Endodermal cell (in vitro differentiated cells): ENCODE measurements around the gene PLK4. TPM values are rescaled to one million over a fixed set of nuclear protein-coding genes. Genes with fewer than 3 reads are reported as not detected.
A peak's percentile ranks its signal among the peaks of the same experiment; 100 is the strongest.

ENCODE experiments used
- DNase-seq: peaks from one replicate; pipeline ENCODE4 v3.0.0-alpha.2; 2017
- H3K27ac ChIP-seq: 2 replicates; pipeline ENCODE4 v1.5.1; 2013; ENCODE audit warnings: mild to moderate bottlenecking, low read depth, low read length, moderate library complexity
- H3K27me3 ChIP-seq: 2 replicates; pipeline ENCODE4 v1.6.1; 2013; ENCODE audit warnings: mild to moderate bottlenecking, low read length, moderate library complexity; ENCODE audit not compliant: insufficient read depth, control insufficient read depth, poor library complexity, severe bottlenecking
- H3K36me3 ChIP-seq: 2 replicates; pipeline ENCODE4 v1.7.0; 2013; ENCODE audit warnings: mild to moderate bottlenecking, low read length, moderate library complexity; ENCODE audit not compliant: control insufficient read depth, insufficient read depth
- H3K4me1 ChIP-seq: one replicate; pipeline ENCODE4 v1.7.0; 2013; ENCODE audit warnings: low read length; ENCODE audit not compliant: control insufficient read depth, insufficient read depth
- H3K4me3 ChIP-seq: 2 replicates; pipeline ENCODE4 v1.5.1; 2013; ENCODE audit warnings: mild to moderate bottlenecking, low read length, moderate library complexity
- H3K9ac ChIP-seq: 2 replicates; pipeline ENCODE4 v1.6.1; 2013; ENCODE audit warnings: mild to moderate bottlenecking, low read length, moderate library complexity; ENCODE audit not compliant: poor library complexity, severe bottlenecking; ENCODE audit errors: extremely low read depth
- H3K9me3 ChIP-seq: 2 replicates; pipeline ENCODE4 v1.6.1; 2013; ENCODE audit warnings: mild to moderate bottlenecking, low read length, moderate library complexity; ENCODE audit not compliant: control insufficient read depth
- H3K27ac Mint-ChIP-seq: 2 replicates; pipeline ENCODE4 v1.8.0; 2020; ENCODE audit warnings: mixed read lengths
- H3K27me3 Mint-ChIP-seq: 2 replicates; pipeline ENCODE4 v1.8.0; 2021; ENCODE audit warnings: mild to moderate bottlenecking, mixed read lengths; ENCODE audit not compliant: insufficient read depth
- H3K36me3 Mint-ChIP-seq: 2 replicates; pipeline ENCODE4 v1.8.0; 2020; ENCODE audit warnings: low read depth, mixed read lengths
- H3K4me1 Mint-ChIP-seq: 2 replicates; pipeline ENCODE4 v1.8.0; 2020; ENCODE audit warnings: mixed read lengths
- H3K4me3 Mint-ChIP-seq: 2 replicates; pipeline ENCODE4 v1.8.0; 2020; ENCODE audit warnings: mild to moderate bottlenecking, moderate library complexity, mixed read lengths
- H3K9me3 Mint-ChIP-seq: 2 replicates; pipeline ENCODE4 v1.8.0; 2020; ENCODE audit warnings: mild to moderate bottlenecking, mixed read lengths
- WGBS, 2 experiments: methylation state at CpG; one replicate each; pipeline versions ENCODE4 v1.1.5 to v1.1.7; 2013; ENCODE audit warnings: missing lambda C conversion rate in 2 of 2, mixed read lengths in 1 of 2; ENCODE audit not compliant: insufficient coverage in 1 of 2, insufficient read length in 1 of 2; 5-methylcytosine and 5-hydroxymethylcytosine counted together
- total RNA-seq, 2 donors: library from RNA; stranded (reverse); fragmentation: NEBNext Ultra II Directional in 1 of 2; extraction: Animal tissue kit (Norgen Biotek cat#: 25700) in 1 of 2; gene quantifications; 2 replicates in 1 of 2; 3 replicates in 1 of 2; pipeline ENCODE4 v1.2.1, GENCODE V29; 2021
- TF ChIP-seq, protein P1 (sequence below): fragments of 200-600 bp; sonication (generic); conservative IDR thresholded peaks from 2 replicates; pipeline ENCODE4 v1.5.0; 2021; ENCODE audit warnings: antibody characterized with exemption, mild to moderate bottlenecking

The PLK4 gene
- total RNA-seq, 2 donors from 2014 or later = 28.7 to 31.3 TPM

- Mint-ChIP-seq H3K4me1 (peaks cover 14% of the 10 kb centered on the region), H3K4me3 (no peak overlapping the region), H3K36me3 (peaks cover 16% of the 10 kb centered on the region), H3K27ac (peak overlapping the region; percentile 31), H3K9me3 (peaks cover 26% of the 10 kb centered on the region), H3K27me3 (no peaks in the 10 kb centered on the region)
- TF ChIP-seq, protein P1, sequence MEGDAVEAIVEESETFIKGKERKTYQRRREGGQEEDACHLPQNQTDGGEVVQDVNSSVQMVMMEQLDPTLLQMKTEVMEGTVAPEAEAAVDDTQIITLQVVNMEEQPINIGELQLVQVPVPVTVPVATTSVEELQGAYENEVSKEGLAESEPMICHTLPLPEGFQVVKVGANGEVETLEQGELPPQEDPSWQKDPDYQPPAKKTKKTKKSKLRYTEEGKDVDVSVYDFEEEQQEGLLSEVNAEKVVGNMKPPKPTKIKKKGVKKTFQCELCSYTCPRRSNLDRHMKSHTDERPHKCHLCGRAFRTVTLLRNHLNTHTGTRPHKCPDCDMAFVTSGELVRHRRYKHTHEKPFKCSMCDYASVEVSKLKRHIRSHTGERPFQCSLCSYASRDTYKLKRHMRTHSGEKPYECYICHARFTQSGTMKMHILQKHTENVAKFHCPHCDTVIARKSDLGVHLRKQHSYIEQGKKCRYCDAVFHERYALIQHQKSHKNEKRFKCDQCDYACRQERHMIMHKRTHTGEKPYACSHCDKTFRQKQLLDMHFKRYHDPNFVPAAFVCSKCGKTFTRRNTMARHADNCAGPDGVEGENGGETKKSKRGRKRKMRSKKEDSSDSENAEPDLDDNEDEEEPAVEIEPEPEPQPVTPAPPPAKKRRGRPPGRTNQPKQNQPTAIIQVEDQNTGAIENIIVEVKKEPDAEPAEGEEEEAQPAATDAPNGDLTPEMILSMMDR = no peak
- no peaks in the 10 kb centered on the region for H3K4me1 ChIP-seq
- H3K36me3 ChIP-seq = no peaks in the 10 kb centered on the region
- H3K9me3 ChIP-seq = peaks cover 26% of the 10 kb centered on the region
- no peak overlapping the region for H3K9ac ChIP-seq
- 77 to 85% methylated on average over 4 of the region's 4 CpGs for WGBS, 2 experiments
- no peak overlapping the region for H3K4me3 ChIP-seq
- H3K27me3 ChIP-seq = no peaks in the 10 kb centered on the region
- no peak for DNase-seq
- no peak overlapping the region for H3K27ac ChIP-seq
Measured at GRCh38 chr4:127856813-127857447, 23.8 kb upstream of the PLK4 start.

DNA sequence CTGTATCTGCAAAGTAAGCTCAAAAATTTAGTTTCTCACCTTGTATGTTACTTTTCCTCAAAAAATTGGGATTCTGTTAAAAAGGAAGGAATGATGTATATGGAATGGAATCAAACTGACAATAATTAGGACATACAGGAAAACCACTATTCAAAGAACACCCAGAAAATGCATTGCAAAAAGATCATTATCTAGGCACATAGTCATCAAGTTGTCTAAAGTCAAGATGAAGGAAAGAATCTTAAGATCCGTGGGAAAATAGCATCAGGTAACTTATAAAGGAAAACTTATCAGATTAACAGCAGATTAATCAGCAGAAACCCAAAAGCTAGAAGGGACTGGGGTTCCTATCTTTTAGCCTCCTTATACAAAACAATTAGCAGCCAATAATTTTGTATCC is 23.1 kb upstream of the PLK4 start:
- no peak overlapping the region for H3K4me3 Mint-ChIP-seq
- H3K9me3 Mint-ChIP-seq = peaks cover 29% of the 10 kb centered on the region
- 94 to 100% methylated on average over 1 of the region's 1 CpG for WGBS, 2 experiments

GRCh38 chr4:127868196-127868595 is 12.5 kb upstream of the PLK4 start:
- TF ChIP-seq, protein P1 = no peak
- H3K27ac Mint-ChIP-seq = no peak overlapping the region
- Histone ChIP-seq H3K9me3 (no peaks in the 10 kb centered on the region), H3K4me3 (no peak overlapping the region), H3K4me1 (no peaks in the 10 kb centered on the region), H3K27ac (no peak overlapping the region), H3K36me3 (no peaks in the 10 kb centered on the region), H3K27me3 (no peaks in the 10 kb centered on the region), H3K9ac (no peak overlapping the region)
- H3K4me3 Mint-ChIP-seq = no peak overlapping the region
- peaks cover 5% of the 10 kb centered on the region for H3K36me3 Mint-ChIP-seq
- WGBS, 2 experiments = 92% methylated on average over 2 of the region's 2 CpGs; no CpG with 5 or more reads in 1 of the 2 experiments
- no peaks in the 10 kb centered on the region for H3K4me1 Mint-ChIP-seq
- peaks cover 3% of the 10 kb centered on the region for H3K9me3 Mint-ChIP-seq
- no peak for DNase-seq
- no peaks in the 10 kb centered on the region for H3K27me3 Mint-ChIP-seq

More for the DNA sequence above, 23.1 kb upstream of the PLK4 start:
- TF ChIP-seq, protein P1 = no peak
- Histone ChIP-seq H3K4me1 (no peaks in the 10 kb centered on the region), H3K9me3 (peaks cover 26% of the 10 kb centered on the region), H3K4me3 (no peak overlapping the region), H3K27me3 (no peaks in the 10 kb centered on the region), H3K27ac (no peak overlapping the region), H3K9ac (no peak overlapping the region), H3K36me3 (no peaks in the 10 kb centered on the region)
- Mint-ChIP-seq H3K4me1 (peaks cover 14% of the 10 kb centered on the region), H3K36me3 (peaks cover 16% of the 10 kb centered on the region), H3K27ac (peak overlapping the region; percentile 45), H3K27me3 (no peaks in the 10 kb centered on the region)
- no peak for DNase-seq
